ENCODE results near the gene MOV10. TPM values are rescaled to one million over a fixed set of nuclear protein-coding genes. Genes with fewer than 3 reads are reported as not detected.

Gene MOV10
- total and polyA plus RNA-seq, 9 of the 15 experiments (the other 6 are each of a cell fraction or from before 2014, with no cell fraction given) = 16.7 to 105 (median 49.5) TPM

DNA sequence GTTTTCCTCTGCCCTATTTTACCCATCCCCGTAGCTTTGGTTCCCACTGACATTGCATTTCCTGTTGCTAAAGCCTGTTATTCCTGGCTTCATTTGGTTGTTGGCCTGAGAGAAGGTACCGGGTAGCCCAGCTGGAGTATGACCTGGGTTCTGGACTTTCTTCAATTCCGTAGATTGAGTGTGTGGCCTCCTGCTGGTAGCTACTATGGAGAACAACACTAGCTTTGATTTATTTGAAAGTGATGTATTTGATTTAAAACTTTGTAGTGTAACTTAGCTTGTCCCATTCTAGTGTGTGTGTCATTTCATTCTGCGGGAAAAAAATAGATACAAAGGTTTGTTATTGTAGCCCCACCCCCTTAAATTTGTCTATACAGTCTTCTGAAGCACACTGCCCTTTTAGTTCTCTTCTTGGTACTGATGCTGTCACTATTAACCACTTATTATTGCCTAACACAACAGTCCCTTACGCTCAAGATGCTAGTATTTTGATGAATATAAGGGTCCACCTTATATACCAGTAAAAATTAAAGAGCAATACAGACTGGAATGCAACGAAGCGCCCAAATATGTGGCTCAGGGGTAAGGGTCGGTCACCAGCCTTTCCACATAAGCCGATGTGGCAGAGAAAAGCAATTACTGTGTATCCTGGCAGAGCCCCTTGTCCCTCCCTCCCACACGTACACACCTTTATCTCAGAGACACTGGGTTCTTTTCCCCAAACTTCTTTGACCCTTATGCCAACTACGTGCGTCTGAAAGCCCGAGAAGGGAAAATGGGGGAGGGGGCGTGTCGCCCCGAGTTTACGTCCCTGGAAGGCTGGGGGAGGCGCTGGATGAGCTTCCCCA is 643 bp upstream of the MOV10 start (continued):
- TF ChIP-seq CSDE1 (IDR thresholded peaks at IDR 0.05) (0 out of 4 replicates have a peak, but pooled peaks of 1 of the 2 experiments have one; percentile 38), ZNF507 (tag; conservative IDR thresholded peaks at IDR 0.05) (no peak), TBP (optimal IDR thresholded peaks at IDR 0.05; ENCODE audit: low read depth, low read length) (no peak), HIVEP1 (CRISPR knock-in tag; IDR thresholded peaks at IDR 0.05) (no peak), ARNT (IDR thresholded peaks at IDR 0.05) (no peak; a peak in 1 of 4 replicates), ZNF274 (IDR thresholded peaks at IDR 0.05; ENCODE audit: borderline replicate concordance, low read depth, low read length) (no peak), ZFP36 (IDR thresholded peaks at IDR 0.05; ENCODE audit: low read depth, low read length, partially characterized antibody) (no peak), ZNF57 (CRISPR knock-in tag; IDR thresholded peaks at IDR 0.05) (peak; percentile 70; the same call in 1 of the 2 replicates), ZNF75A (CRISPR knock-in tag; IDR thresholded peaks at IDR 0.05) (no peak), TRIM28 (IDR thresholded peaks at IDR 0.05) (no peak), NFYB (IDR thresholded peaks at IDR 0.05; ENCODE audit: extremely low read depth, insufficient read length) (no peak)
- TF ChIP-seq, protein P1, sequence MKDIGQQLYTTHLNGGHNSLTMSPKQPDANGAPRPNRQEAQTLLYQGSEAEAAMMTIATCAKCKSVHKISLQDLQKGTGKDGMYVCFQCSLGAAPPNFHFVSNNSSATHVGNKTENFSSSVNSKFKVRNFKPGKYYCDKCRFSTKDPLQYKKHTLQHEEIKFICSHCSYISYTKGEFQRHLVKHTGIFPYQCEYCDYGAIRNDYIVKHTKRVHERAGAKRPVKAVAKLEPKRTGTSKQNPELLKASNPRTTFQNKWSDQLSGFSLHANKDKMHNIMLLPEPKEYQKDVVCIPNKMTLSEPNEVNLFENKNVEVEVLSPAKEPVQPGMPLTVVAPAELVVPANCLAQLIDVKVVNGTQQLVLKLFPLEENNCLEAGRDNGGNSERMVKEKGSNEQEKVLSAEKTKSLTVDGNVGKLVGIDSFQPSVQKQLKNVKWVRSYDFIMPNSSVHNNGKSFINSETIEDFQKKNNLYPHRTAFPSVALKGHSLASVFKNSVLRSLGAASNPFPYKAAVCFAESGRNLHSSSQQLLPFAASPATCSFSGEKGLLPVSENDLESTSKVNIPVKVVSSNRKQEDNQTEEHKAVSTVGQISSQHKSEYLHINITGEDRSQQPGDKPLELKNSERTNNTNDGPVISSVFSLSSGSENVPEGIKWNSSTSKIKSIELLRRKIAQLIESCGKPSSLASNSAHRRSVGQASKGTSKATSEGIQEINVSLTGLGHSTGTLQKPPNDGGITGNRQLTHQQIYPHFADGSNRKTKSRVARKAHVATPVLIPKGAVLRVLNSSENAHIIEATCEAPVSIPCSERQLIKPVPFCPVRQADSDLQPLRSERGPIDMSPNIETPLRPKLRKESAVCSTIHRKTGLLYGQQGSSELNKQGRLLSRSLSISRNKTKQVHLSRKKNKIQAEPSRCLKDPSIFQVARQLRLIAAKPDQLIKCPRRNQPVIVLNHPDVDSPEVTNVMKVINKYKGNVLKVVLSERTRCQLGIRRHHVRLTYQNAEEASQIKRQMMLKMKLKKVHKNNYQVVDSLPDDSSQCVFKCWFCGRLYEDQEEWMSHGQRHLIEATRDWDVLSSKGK (CRISPR knock-in tag; IDR thresholded peaks at IDR 0.05) = peak; percentile 35; the same call in 1 of the 2 replicates
- TF ChIP-seq, protein P2, sequence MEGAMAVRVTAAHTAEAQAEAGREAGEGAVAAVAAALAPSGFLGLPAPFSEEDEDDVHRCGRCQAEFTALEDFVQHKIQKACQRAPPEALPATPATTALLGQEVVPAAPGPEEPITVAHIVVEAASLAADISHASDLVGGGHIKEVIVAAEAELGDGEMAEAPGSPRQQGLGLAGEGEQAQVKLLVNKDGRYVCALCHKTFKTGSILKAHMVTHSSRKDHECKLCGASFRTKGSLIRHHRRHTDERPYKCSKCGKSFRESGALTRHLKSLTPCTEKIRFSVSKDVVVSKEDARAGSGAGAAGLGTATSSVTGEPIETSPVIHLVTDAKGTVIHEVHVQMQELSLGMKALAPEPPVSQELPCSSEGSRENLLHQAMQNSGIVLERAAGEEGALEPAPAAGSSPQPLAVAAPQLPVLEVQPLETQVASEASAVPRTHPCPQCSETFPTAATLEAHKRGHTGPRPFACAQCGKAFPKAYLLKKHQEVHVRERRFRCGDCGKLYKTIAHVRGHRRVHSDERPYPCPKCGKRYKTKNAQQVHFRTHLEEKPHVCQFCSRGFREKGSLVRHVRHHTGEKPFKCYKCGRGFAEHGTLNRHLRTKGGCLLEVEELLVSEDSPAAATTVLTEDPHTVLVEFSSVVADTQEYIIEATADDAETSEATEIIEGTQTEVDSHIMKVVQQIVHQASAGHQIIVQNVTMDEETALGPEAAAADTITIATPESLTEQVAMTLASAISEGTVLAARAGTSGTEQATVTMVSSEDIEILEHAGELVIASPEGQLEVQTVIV (CRISPR knock-in tag; IDR thresholded peaks at IDR 0.05; ENCODE audit: borderline replicate concordance) = no peak; the same call in 1 of the 2 replicates
- TF ChIP-seq, protein P3, sequence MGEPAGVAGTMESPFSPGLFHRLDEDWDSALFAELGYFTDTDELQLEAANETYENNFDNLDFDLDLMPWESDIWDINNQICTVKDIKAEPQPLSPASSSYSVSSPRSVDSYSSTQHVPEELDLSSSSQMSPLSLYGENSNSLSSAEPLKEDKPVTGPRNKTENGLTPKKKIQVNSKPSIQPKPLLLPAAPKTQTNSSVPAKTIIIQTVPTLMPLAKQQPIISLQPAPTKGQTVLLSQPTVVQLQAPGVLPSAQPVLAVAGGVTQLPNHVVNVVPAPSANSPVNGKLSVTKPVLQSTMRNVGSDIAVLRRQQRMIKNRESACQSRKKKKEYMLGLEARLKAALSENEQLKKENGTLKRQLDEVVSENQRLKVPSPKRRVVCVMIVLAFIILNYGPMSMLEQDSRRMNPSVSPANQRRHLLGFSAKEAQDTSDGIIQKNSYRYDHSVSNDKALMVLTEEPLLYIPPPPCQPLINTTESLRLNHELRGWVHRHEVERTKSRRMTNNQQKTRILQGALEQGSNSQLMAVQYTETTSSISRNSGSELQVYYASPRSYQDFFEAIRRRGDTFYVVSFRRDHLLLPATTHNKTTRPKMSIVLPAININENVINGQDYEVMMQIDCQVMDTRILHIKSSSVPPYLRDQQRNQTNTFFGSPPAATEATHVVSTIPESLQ (CRISPR knock-in tag; IDR thresholded peaks at IDR 0.05) = peak; percentile 77; the same call in 1 of the 2 replicates
- TF ChIP-seq, protein P4, sequence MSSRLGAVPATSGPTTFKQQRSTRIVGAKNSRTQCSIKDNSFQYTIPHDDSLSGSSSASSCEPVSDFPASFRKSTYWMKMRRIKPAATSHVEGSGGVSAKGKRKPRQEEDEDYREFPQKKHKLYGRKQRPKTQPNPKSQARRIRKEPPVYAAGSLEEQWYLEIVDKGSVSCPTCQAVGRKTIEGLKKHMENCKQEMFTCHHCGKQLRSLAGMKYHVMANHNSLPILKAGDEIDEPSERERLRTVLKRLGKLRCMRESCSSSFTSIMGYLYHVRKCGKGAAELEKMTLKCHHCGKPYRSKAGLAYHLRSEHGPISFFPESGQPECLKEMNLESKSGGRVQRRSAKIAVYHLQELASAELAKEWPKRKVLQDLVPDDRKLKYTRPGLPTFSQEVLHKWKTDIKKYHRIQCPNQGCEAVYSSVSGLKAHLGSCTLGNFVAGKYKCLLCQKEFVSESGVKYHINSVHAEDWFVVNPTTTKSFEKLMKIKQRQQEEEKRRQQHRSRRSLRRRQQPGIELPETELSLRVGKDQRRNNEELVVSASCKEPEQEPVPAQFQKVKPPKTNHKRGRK (tag; IDR thresholded peaks at IDR 0.05) = no peak
- TF ChIP-seq, protein P5, sequence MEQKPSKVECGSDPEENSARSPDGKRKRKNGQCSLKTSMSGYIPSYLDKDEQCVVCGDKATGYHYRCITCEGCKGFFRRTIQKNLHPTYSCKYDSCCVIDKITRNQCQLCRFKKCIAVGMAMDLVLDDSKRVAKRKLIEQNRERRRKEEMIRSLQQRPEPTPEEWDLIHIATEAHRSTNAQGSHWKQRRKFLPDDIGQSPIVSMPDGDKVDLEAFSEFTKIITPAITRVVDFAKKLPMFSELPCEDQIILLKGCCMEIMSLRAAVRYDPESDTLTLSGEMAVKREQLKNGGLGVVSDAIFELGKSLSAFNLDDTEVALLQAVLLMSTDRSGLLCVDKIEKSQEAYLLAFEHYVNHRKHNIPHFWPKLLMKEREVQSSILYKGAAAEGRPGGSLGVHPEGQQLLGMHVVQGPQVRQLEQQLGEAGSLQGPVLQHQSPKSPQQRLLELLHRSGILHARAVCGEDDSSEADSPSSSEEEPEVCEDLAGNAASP (IDR thresholded peaks at IDR 0.05) = no peak
